GM12801 (cell line): Measurements from ENCODE around the gene AKAP13.
A peak's percentile ranks its signal among the peaks of the same experiment; 100 is the strongest.

Experiments
- TF ChIP-seq, protein P1 (sequence below): IDR thresholded peaks from one replicate; pipeline ENCODE4 v1.5.1; 2011; ENCODE audit warnings: control low read depth; ENCODE audit not compliant: insufficient read length; ENCODE audit errors: extremely low read depth

The AKAP13 gene, protein sequence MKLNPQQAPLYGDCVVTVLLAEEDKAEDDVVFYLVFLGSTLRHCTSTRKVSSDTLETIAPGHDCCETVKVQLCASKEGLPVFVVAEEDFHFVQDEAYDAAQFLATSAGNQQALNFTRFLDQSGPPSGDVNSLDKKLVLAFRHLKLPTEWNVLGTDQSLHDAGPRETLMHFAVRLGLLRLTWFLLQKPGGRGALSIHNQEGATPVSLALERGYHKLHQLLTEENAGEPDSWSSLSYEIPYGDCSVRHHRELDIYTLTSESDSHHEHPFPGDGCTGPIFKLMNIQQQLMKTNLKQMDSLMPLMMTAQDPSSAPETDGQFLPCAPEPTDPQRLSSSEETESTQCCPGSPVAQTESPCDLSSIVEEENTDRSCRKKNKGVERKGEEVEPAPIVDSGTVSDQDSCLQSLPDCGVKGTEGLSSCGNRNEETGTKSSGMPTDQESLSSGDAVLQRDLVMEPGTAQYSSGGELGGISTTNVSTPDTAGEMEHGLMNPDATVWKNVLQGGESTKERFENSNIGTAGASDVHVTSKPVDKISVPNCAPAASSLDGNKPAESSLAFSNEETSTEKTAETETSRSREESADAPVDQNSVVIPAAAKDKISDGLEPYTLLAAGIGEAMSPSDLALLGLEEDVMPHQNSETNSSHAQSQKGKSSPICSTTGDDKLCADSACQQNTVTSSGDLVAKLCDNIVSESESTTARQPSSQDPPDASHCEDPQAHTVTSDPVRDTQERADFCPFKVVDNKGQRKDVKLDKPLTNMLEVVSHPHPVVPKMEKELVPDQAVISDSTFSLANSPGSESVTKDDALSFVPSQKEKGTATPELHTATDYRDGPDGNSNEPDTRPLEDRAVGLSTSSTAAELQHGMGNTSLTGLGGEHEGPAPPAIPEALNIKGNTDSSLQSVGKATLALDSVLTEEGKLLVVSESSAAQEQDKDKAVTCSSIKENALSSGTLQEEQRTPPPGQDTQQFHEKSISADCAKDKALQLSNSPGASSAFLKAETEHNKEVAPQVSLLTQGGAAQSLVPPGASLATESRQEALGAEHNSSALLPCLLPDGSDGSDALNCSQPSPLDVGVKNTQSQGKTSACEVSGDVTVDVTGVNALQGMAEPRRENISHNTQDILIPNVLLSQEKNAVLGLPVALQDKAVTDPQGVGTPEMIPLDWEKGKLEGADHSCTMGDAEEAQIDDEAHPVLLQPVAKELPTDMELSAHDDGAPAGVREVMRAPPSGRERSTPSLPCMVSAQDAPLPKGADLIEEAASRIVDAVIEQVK (N-terminal part only)

DNA sequence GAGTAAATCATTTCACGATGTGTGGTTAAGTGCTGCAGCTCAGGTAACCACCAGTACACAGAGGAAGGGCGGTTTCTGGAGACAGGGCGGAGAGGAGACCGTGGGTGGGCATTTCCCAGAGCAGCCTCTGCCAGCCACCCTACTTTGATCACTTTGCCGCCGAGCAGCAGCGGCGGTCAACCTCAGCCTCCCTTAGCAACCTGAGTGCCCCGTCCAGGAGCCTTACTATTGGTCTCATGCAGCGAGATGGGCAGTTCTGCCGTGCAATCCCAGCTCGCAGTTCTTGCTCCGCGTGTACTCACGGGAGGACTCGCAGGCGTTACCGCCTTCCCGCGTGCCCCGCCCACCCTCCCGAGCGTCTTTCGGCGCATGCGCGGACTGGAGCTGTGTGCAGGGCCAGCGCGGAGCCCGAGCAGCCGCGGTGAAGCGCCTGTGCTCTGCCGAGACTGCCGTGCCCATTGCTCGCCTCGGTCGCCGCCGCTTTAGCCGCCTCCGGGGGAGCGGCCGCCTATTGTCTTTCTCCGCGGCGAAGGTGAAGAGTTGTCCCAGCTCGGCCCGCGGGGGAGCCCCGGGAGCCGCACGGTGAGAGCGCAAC is at the start of gene AKAP13:
TSS of gene AKAP13 (plus strand) at position 387 of the 595 bp plus-strand sequence. CDS start 105,118 bp downstream, outside the sequence.
- TF ChIP-seq, protein P1, sequence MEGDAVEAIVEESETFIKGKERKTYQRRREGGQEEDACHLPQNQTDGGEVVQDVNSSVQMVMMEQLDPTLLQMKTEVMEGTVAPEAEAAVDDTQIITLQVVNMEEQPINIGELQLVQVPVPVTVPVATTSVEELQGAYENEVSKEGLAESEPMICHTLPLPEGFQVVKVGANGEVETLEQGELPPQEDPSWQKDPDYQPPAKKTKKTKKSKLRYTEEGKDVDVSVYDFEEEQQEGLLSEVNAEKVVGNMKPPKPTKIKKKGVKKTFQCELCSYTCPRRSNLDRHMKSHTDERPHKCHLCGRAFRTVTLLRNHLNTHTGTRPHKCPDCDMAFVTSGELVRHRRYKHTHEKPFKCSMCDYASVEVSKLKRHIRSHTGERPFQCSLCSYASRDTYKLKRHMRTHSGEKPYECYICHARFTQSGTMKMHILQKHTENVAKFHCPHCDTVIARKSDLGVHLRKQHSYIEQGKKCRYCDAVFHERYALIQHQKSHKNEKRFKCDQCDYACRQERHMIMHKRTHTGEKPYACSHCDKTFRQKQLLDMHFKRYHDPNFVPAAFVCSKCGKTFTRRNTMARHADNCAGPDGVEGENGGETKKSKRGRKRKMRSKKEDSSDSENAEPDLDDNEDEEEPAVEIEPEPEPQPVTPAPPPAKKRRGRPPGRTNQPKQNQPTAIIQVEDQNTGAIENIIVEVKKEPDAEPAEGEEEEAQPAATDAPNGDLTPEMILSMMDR: no peak

DNA sequence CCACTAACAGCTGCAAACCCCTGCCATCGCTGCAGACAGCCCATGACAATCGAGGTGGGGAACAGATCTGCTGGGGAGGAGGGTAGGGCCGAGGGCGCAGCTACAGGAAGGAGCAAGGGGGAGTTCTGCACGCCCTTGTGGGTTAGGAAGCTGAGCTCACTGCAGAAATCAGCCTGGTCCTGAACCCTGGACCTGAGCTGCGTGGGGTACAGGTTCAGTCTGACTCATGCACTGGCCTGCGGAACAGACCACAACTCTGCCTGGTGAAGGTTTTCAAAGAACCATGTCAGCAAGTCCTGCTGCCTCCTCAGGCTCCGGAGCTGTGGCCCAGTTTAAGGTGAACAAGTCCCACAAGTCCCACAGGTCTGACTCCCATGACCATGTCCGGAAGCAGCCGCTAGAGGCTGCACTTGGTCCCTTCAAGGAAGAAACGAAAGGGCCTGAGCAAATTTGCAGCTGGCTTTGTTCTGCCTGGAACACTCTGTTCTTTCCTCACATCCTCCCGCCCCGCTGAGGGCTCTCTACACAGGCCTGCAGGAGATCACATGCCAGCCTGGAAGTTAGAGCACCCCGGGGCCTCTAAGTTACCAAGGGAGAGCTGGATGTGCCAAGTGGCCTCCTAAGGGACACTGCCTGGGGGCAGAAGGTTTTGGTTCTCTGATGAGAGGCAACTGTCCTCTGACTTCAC is 49.4 kb upstream of the AKAP13 start:
- TF ChIP-seq, protein P1: peak; percentile 58

DNA sequence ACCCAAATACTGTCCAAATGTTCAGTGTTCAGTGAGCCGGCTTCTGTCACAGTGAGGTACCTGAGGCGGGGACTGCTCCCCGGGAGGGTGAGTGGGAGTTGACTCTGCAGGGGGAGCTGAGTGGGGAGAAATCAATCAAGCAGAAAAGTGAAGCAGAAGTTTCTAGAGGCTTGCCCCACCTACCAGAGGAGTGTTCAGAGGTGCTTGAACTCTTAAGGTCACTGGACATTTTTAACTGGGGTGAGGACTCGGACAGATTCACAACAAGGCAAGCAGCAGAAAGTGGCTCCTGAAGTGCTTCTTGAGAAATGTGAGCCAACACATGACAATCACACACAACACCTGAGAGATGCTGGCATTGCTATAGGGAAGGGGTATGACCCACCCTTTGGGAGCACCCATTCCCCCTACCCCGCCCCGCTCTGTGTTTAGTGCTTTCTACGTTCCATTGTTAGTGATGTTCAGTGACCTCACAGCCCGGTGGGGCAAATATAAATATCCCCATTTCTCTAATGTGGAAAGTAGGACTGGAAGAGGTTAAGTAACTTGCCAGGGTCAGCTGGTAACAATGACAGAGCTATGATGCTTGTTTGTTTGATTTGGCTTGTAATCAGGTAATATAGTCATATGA is 48.6 kb upstream of the AKAP13 start:
- TF ChIP-seq, protein P1: no peak

DNA sequence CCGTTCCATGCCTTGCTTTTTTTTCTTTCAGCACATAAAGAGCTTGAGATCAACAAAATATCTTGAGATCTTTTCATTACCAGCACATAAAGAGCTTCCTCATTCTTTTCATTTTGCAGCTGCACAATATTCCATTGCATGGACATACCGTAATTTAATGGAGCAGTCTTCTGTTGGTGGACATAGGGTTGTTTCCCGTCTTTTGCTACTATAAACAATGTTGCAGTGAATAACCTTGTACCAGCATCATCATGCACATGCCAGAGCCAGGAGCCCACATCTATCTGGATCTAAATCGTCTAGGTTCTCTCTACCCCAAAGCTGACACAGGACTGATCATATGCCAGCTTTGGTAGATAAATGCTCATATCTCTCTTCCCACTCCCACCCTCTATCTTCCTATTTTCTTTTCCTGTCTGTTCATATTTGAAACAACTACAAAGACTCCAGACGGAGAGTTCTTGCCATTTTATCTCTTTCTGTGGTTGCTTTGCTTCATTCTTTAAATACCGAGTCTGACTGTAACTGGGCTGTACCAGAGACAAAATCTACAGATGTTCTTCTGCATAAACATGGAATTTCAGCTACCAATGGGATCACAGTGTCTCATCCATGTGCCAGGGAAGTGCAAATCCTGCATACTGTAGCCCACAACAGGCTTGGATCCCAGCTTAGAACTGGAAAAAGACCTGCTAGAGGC is 47.1 kb upstream of the AKAP13 start:
- TF ChIP-seq, protein P1: no peak

DNA sequence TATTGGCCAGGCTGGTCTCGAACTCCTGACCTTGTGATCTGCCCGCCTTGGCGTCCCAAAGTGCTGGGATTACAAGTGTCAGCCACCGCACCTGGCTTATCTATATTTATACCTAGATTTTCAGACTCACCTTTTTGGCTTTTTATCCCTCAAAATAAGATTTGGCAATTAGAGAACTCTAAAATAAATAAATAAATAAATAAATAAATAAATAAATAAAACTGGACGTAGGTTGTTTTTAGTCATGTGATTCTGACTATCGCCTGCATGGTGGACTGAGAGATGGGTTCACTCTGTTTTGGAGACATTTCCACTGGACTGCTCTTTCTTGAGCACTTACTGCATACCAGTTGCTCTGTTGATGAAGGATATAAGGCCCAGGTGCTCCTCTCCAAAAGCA is 46.2 kb upstream of the AKAP13 start:
- TF ChIP-seq, protein P1: no peak
